Measurements from ENCODE around the gene SNTB2. TPM values are rescaled to one million over a fixed set of nuclear protein-coding genes. Genes with fewer than 3 reads are reported as not detected.

Gene SNTB2
- total RNA-seq, 5 donors from 2014 or later (not counting 1 experiment from before 2014, with no cell fraction given), result 13.2 to 23.1 (median 17.3) TPM

DNA sequence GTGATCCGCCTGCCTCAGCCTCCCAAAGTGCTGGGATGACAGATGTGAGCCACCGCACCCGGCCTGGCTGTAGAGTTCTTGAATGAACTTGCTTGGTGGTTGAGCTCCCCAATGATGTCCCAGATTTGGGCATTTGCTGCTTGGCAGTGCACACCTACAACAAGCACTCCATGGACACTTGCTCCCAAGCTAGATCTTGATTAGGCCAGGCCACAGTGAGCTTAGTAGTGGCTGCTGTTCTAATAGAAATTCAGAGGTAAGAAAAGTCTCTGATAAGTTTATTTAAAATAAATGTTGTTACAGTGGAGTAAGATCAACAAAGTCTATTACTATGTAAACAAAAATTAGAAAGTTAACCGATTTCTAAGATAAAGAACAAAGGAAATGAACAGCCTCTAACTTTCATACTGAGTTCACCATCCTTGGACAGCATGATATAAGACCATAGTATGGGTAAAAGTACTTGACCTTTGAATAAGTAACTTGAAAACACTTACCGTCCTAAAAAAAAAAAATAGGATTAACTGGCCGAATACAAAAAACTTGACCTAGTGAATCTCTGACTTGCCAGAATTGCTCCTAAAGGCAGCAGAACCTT, 163.7 kb downstream of the SNTB2 start:
- DNase-seq (no peak), ATAC-seq (replicated peaks in 1 of 4) (no peak)
- no peaks in the 10 kb centered on the region for H3K27me3 ChIP-seq (replicated peaks in 1 of 2; ENCODE audit: control insufficient read depth in 2 of 2, extremely low read depth in 1 of 2, insufficient read depth in 2 of 2, low read length in 1 of 2)
- no peak overlapping the region for H3K27ac ChIP-seq (ENCODE audit: low read length)
- H3K4me1 ChIP-seq (ENCODE audit: control insufficient read depth in 1 of 2, extremely low read depth in 1 of 2, insufficient read depth in 2 of 2, low read length in 2 of 2), result peaks cover 0 to 10% of the 10 kb centered on the region in 2 experiments
- ChIA-PET CTCF (interaction anchor here in 1 of 2 donors (0.6 kb wide), 1 partner anchor 24 kb away, joined by 6 read pairs; no protein-coding TSS in a partner anchor), POLR2A (no interaction called here)
- Mint-ChIP-seq H3K4me1 (peaks cover 0 to 7% (median 0%) of the 10 kb centered on the region in 3 donors), H3K9me3 (no peaks in the 10 kb centered on the region), H3K36me3 (peaks cover 14% of the 10 kb centered on the region), H3K27ac (no peak overlapping the region), H3K4me3 (no peak overlapping the region), H3K27me3 (no peaks in the 10 kb centered on the region)
- H3K9me3 ChIP-seq, result no peaks in the 10 kb centered on the region
- peaks cover 6 to 16% of the 10 kb centered on the region in 2 donors for H3K36me3 ChIP-seq (ENCODE audit: control insufficient read depth in 2 of 2, extremely low read depth in 1 of 2, insufficient read depth in 1 of 2, low read length in 1 of 2)
- WGBS (ENCODE audit: insufficient coverage), result 100% methylated on average over 3 of the region's 6 CpGs
- H3K4me3 ChIP-seq (ENCODE audit: control insufficient read depth in 1 of 2, extremely low read depth in 1 of 2, low read length in 1 of 2), result no peak overlapping the region

DNA sequence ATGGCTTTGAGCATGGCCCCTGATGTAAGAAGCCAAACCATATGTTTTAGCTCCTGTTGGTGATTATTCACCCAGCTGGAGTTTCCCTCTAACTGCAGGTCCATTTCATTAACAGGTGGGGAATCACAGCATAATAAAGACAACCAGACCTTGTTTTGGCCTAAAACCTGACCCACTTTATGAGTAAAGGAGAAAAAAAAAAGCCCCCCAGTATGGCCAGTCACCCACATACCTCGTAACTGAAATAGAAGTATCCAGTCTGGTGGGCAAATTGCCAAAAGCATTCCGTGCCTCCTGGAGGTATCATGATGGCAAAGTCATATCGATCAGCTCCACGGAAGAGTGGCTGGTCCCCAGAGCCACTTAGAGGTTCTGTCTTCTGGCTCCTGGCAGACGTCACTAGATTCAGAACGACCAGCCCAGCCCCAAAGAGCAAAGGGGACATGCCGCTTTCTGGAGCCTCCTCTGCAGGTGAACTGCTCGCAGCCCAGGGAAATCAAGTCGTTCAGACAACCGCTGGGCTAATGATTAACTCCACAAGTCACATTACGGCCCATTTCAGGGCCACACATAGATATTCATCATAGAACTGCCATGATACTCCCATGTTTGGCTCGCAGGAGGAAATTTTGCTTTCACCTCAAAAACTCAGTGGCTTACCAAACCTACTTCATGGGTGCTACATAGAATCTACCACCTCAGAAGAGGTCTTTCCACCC, 164.5 kb downstream of the SNTB2 start, which contains the start of gene TMED6:
TMED6 (minus strand) TSS at position 478 of the 719 bp plus-strand sequence; CDS start at position 445, 33 bp downstream.
- no peak within 1 kb of the TSS for H3K27ac Mint-ChIP-seq
- Histone ChIP-seq H3K9me3 (no peaks in the 10 kb centered on the region), H3K27me3 (replicated peaks in 1 of 2; ENCODE audit: control insufficient read depth in 2 of 2, extremely low read depth in 1 of 2, insufficient read depth in 2 of 2, low read length in 1 of 2) (no peaks in the 10 kb centered on the region), H3K4me1 (ENCODE audit: control insufficient read depth in 1 of 2, extremely low read depth in 1 of 2, insufficient read depth in 2 of 2, low read length in 2 of 2) (peaks cover 0 to 4% of the 10 kb centered on the region in 2 experiments), H3K4me3 (ENCODE audit: control insufficient read depth in 1 of 2, extremely low read depth in 1 of 2, low read length in 1 of 2) (no peak within 1 kb of the TSS), H3K27ac (ENCODE audit: low read length) (no peak within 1 kb of the TSS), H3K36me3 (ENCODE audit: control insufficient read depth in 2 of 2, extremely low read depth in 1 of 2, insufficient read depth in 1 of 2, low read length in 1 of 2) (peaks cover 6 to 23% of the 10 kb centered on the region in 2 donors)
- ChIA-PET CTCF (interaction anchor here (0.6 kb wide), 2 partner anchors 23 to 1351 kb away, joined by 3 to 6 read pairs; no protein-coding TSS in a partner anchor), POLR2A (no interaction called here)
- no peaks in the 10 kb centered on the region for H3K27me3 Mint-ChIP-seq
- peaks cover 21% of the 10 kb centered on the region for H3K36me3 Mint-ChIP-seq
- H3K4me1 Mint-ChIP-seq, result peaks cover 0 to 2% (median 0%) of the 10 kb centered on the region in 3 donors
- WGBS (ENCODE audit: insufficient coverage), result 97% methylated on average over 10 of the region's 12 CpGs
- H3K9me3 Mint-ChIP-seq, result no peaks in the 10 kb centered on the region
- ATAC-seq (replicated peaks in 1 of 4), result no peak
- DNase-seq, result no peak
- no peak within 1 kb of the TSS for H3K4me3 Mint-ChIP-seq

Other genes with a start within 250 kb of the SNTB2 start
- 1 to 10 TPM; 2.0 to 4.7 (median 3.4) TPM for gene HAS3, start 81.5 kb upstream of the SNTB2 start, total RNA-seq
- gene CHTF8, start 54.6 kb upstream of the SNTB2 start, total RNA-seq, result 100 to 1,000 TPM in 3 of 5 donors, 10 to 100 TPM in 2; 64.8 to 138 (median 124) TPM
- 10 to 100 TPM; 30.3 to 42.5 (median 37.8) TPM for gene UTP4, start 54.5 kb upstream of the SNTB2 start, total RNA-seq
- gene VPS4A, start 124.2 kb downstream of the SNTB2 start, total RNA-seq, result 10 to 100 TPM; 40.5 to 61.9 (median 55.9) TPM
- gene PDF, start 143.4 kb downstream of the SNTB2 start, total RNA-seq, result 10 to 100 TPM in 3 of 5 donors, 1 to 10 TPM in 2; 5.3 to 20.5 (median 16.1) TPM
- 10 to 100 TPM; 31.2 to 70.4 (median 59.8) TPM for gene COG8, start 152.4 kb downstream of the SNTB2 start, total RNA-seq
- 10 to 100 TPM; 23.7 to 32.9 (median 29.6) TPM for gene NIP7, start 152.6 kb downstream of the SNTB2 start, total RNA-seq
- 1 to 10 TPM; 2.6 to 4.6 (median 3.0) TPM for gene TMED6, start 164.6 kb downstream of the SNTB2 start, total RNA-seq
- gene TERF2, start 198.8 kb downstream of the SNTB2 start, total RNA-seq, result 10 to 100 TPM; 36.6 to 51.0 (median 47.3) TPM
- gene CYB5B, start 237.5 kb downstream of the SNTB2 start, total RNA-seq, result 10 to 100 TPM; 42.9 to 62.0 (median 54.4) TPM

All from T-cell (primary cell).